H7 (cell line): ENCODE measurements around the gene CBL. TPM values are rescaled to one million over a fixed set of nuclear protein-coding genes. Genes with fewer than 3 reads are reported as not detected.

Experiments
- DNase-seq: peaks from one replicate; pipeline ENCODE4 v3.0.0; 2012
- H3K27me3 ChIP-seq: 2 replicates; pipeline ENCODE4 v1.6.0; 2011; ENCODE audit warnings: mild to moderate bottlenecking, low read length; ENCODE audit not compliant: control insufficient read depth, insufficient read depth
- H3K36me3 ChIP-seq: replicated peaks from 2 replicates; pipeline ENCODE4 v1.5.1; 2011; ENCODE audit warnings: low read length; ENCODE audit not compliant: control insufficient read depth, insufficient read depth
- H3K4me3 ChIP-seq: 2 replicates; pipeline ENCODE4 v1.5.1; 2011; ENCODE audit warnings: low read depth, mild to moderate bottlenecking, control low read depth, low read length, moderate library complexity; ENCODE audit not compliant: insufficient read depth
- total RNA-seq: library from RNA; depleted of rRNA; stranded (reverse); fragments of >200 nt; shearing (Covaris generic); gene quantifications from 2 replicates; pipeline ENCODE4 v1.2.3, GENCODE V29; 2014

The CBL gene
- total RNA-seq, 1 experiment from 2014 or later = 16.1 TPM

DNA sequence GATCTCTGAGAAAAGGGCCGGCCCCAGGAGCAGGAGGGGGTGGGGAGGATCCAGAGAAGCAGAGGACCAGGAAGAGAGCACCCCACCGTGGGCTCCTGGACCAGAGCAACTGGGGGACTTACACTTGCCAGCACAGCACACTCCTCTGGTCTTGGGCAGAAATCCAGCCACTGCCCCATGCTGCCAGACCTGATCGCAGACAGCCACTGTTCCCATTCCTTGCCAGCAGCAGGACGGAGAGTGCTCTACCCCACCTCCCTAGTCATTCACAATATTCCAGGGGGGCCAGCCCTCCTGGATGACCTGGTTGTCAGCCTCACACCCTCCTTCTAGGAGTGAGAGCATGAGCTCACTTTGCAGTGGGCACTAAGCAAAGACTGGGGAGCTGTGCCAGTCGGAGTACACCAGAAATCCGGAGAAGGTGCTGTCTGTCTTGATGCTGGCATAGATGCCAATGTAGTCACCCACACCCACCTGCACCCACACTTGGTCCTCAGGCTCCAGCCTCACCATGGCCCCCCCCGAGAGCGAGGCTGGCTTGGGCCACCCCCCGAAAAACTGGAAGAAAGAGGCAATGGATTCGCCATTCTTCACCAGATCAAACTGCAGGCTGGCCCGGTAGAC, 132.9 kb downstream of the CBL start:
- Histone ChIP-seq H3K27me3 (peaks cover 38% of the 10 kb centered on the region), H3K36me3 (peaks cover 7% of the 10 kb centered on the region), H3K4me3 (peak overlapping the region; percentile 59)
- DNase-seq = peak; percentile 54

DNA sequence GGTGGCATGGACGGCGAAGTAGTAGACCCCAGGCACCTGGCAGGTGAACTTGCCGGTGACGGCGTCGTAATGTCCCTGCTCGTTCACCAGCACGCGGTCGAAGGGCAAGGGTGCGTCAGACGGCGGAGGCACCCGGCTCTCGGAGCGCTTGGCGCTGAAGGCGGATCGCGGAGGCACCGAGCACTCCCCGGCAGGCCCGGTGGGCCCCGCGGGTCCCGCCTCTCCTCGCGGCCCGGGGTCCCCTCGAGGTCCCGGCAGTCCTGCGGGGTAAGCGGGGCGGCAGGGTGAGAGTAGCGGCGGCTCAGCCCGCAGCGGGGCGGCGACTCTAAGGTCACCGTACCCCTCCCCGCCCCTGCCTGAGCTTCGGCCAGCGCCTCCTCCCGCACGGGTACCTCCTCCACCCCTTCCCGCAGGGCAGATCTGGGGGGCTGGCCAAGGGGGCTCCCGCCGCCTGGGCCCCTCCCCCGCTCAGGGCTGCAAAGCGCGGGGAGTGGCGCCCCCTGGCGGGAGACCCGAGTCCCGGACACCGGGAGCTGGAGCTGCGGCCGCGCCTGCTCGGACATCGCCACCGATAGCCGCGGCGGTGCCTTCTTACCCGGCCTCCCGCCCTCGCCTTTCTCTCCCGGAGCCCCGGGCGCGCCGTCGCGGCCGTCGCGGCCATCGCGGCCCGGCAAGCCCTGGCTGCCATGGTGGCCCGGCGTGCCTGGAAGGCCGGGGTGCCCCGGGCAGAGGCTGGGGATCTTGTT, 133.6 kb downstream of the CBL start:
- peak; percentile 96 for DNase-seq

DNA sequence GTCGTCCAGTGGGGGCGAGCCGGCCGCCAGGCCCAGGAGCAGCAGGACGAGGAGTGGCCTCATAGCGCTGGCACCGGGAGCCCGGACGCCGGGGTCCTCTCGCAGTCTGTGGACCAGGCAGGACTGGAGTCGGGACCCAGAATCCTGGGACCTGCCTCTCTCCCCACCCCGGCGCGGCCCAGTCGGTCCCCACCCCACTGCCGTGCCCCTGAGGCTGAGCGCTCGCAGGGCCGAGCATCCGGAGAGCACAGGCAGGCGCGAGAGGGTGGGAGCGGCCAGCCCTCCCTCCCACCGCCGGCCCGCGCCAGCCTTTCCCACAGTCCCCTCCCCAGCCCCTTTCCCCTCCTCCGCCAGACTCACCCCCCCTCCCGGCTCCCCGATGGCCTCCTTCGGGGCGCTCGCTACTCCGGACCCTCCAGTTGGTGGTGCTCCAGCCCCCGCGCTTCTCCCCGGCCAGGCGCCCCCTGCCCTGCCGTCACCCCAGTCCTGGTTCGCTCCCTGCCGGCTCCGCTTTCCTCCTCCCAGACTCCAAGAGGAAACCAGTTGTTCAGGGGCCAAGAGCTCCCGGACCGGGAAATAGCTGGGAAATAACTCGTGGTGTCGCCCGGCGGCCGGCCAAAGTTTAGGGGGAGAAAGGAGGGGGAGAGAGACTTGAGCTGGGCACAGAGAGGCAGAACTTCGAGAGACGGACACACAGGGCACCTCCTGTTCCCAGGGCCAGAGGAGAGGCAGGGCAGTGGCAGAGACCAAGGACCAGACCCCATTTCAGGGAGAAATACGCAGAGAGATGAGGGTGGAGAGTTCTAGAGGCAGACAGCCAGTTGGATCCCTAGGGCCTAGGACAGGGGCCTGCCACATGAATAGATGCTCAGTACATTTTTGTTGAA, 134.4 kb downstream of the CBL start, which contains the start of gene C1QTNF5:
TSS of gene C1QTNF5 (minus strand) at position 549 of the 887 bp plus-strand sequence. CDS start at position 63, 486 bp downstream.
- Histone ChIP-seq H3K4me3 (peak within 1 kb of the TSS; percentile 59), H3K36me3 (peaks cover 7% of the 10 kb centered on the region), H3K27me3 (peaks cover 38% of the 10 kb centered on the region)
- peak; percentile 90 for DNase-seq

More for the DNA sequence above, 133.6 kb downstream of the CBL start:
- Histone ChIP-seq H3K36me3 (peaks cover 7% of the 10 kb centered on the region), H3K4me3 (peak overlapping the region; percentile 59), H3K27me3 (peaks cover 38% of the 10 kb centered on the region)

DNA sequence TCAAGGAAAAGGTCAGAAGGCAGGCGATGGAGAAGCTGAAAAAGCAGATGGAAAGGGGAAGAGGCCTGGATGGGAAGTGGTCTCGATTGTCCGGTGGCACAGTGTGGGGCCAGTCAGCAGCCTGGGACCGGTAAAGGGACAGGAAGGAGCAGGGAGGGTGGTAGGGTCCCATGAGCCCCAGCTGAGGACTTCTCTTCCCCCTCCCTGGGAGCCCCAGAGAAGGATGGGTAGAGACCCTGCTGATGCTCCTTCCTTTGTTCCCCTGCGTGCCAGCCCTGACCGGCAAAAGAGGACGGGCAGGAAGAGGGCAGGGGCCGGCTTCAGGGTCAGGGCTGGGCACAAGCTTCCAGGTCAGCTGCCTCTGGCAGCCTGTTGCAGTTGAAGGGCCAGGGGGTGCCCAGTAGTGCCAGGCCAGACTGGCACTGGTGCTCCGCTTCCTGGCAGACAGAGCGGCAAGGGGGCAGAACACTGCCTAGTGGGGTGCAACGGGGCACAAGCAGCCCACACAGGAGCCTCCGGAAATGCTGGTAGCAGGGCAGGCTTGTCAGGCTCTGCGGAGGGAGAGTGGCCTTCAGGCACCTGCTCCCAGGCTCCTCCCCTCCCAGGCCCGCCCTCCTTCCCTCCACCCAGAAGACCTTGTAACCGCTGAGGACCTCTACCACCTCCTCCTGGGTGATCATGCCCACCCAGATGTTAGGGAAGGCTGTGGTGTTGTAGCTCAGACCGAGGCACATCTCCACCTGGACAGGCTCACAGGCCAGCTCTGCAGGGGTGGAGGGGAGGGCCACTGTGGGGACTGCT, 135.3 kb downstream of the CBL start:
- peaks cover 38% of the 10 kb centered on the region for H3K27me3 ChIP-seq
- no peak overlapping the region for H3K4me3 ChIP-seq
- peak; percentile 86 for DNase-seq
- H3K36me3 ChIP-seq = peaks cover 3% of the 10 kb centered on the region; the same call in 1 of the 2 replicates

DNA sequence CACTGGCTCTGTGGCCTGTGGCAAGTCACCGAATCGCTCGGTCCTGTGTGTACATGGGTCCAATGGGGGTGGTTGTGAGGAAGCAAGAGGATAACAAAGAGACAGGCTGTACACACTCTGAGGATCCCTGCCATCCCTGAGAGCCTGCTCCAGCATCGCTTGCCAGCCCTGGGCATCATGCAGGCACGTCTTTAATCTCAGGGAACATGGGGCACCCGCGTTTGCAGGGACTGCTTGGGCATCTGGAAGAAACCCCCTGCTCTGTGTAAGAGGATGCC, 135.8 kb downstream of the CBL start:
- DNase-seq = no peak

DNA sequence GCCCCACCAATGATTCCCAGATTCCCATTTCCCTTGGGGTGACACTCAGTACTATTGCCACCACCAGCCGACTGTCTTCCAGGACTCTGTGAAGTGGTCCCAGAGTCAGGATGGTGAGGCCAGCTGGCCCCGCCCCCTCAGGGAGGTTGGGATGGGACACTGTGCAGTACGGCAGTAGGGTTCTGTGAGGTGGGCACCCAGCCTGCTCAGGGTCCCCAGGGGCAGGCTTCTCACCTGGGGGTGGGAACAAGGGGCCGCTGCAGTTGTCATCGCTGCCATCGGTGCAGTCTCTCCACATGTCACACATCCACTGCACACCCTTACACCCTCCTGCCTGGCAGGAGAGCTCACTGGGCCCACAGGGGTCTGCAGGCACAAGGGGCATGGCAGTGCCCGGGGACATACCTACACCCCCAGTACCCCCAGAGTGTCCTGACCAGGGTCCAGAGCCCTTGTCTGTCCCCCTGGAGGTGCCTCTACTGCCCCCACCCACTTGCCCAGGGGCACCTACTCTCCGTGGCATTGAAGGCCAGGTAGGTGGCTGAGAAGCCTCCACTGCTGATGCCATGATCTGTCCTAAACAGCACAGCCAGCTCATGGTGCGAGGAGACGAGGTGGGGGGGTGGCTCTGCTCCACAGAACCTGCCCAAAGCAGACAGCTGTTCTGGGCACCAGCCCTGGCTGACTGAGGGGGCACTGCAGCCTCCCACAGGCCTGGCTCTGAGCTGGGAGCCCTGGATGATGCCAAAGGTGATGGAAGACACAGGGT, 136.4 kb downstream of the CBL start:
- H3K36me3 ChIP-seq = no peaks in the 10 kb centered on the region
- peak; percentile 40 for DNase-seq
- H3K4me3 ChIP-seq = no peak overlapping the region
- peaks cover 38% of the 10 kb centered on the region for H3K27me3 ChIP-seq

More for the DNA sequence above, 135.8 kb downstream of the CBL start:
- peaks cover 38% of the 10 kb centered on the region for H3K27me3 ChIP-seq
- H3K4me3 ChIP-seq = no peak overlapping the region
- H3K36me3 ChIP-seq = no peaks in the 10 kb centered on the region

DNA sequence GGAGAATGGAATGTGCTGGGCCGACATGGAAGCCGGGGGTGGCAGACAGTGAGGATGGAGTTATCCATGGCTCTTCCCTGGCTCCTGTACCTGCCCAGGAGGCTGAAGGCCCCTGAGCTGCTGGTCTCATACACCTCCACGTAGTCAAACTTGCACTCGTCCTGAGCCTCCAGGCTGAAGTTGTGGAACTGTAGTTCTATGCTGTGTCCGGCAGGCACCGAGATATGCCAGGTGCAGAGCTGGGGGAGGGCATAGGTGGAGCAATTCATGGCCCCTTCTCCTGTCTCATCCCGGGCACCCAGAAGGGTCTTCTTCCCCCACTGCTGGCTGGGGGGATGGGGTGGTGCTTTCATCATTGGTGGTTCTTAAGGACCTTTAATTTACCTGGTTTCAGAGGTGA, 137.6 kb downstream of the CBL start:
- peak; percentile 35 for DNase-seq
- Histone ChIP-seq H3K27me3 (peaks cover 37% of the 10 kb centered on the region), H3K4me3 (no peak overlapping the region), H3K36me3 (no peaks in the 10 kb centered on the region)

DNA sequence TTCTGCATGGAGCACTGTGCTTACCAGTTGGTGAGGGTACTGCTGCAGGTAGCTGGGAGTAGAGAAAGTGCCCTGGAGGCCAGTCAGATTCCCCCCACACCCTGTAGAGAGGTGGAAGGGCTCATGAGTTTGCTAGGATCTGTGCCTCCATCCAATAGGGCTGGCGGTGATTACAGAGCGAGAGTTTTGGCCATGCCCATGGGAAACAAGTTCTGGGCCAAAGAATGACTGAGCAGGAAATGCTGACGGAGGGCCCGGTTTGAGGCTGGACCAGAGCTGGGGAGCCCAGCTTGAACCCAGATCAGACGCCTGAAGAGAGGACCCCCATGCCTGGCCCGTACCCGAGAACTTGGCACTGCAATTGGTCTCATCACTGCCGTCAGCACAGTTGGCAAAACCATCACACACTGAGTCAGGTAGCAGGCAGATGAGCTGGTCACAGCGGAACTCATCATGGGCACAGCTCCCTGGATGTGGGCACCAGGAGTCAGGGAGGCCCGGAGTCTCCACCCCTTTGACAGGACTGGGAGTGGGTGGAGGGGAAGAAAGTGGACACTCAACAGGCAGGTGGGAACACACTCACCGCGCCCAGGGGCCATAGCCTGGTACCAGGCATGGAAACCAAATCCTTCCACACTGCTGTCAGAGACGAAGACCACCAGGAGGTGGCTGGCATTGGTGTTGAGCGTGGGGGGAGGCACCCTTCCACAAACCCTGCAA, 138.3 kb downstream of the CBL start:
- H3K27me3 ChIP-seq = peaks cover 29% of the 10 kb centered on the region
- H3K36me3 ChIP-seq = no peaks in the 10 kb centered on the region
- H3K4me3 ChIP-seq = no peak overlapping the region
- peak; percentile 16 for DNase-seq

DNA sequence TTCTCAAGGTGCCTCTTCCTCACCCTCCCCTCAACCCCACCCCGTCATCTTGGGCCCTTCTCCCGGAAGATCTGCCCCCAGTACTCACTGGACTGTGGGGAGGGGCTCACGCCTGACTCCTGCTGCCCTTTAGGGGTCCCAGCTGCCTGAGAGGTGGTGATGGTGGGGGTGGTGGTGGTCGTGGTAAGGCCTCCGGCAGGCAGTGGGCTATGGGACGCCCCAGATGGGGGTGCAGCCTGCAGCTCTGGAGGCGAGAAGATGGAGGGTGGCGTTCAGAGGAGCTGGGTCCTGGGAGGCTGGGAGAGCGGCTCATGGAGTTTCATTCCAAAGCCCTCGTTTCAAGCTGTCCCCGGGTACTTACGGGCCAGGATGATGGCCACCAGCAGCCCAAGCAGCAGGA, 139.5 kb downstream of the CBL start:
- H3K27me3 ChIP-seq = peaks cover 19% of the 10 kb centered on the region
- no peak for DNase-seq

DNA sequence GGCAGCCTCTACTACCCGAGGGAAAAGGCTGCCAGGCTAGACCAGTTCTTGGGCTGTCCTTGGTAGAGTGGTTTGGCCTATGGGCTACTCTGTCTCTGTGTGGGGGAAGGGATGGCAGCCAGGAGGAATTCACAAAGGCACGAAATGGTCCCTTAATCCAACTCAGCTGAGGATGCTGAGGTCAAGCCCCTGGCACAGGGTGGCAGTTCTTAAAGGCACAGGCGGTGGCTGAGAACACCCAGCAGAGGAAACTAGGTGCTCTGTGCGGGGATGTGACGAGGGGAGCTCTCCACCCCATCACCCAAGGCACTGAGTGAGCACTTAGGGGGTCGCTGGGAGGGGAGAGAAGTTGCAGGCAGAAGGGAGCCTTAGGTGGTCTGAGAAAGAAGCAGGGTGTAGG, 140.5 kb downstream of the CBL start, which contains the start of gene MFRP:
TSS of gene MFRP (minus strand) at position 101 of the 400 bp plus-strand sequence. CDS start 192 bp downstream, outside the sequence.
- Histone ChIP-seq H3K36me3 (no peaks in the 10 kb centered on the region), H3K4me3 (no peak within 1 kb of the TSS), H3K27me3 (peaks cover 10% of the 10 kb centered on the region)
- no peak for DNase-seq

More for the DNA sequence above, 139.5 kb downstream of the CBL start:
- Histone ChIP-seq H3K4me3 (no peak overlapping the region), H3K36me3 (no peaks in the 10 kb centered on the region)

DNA sequence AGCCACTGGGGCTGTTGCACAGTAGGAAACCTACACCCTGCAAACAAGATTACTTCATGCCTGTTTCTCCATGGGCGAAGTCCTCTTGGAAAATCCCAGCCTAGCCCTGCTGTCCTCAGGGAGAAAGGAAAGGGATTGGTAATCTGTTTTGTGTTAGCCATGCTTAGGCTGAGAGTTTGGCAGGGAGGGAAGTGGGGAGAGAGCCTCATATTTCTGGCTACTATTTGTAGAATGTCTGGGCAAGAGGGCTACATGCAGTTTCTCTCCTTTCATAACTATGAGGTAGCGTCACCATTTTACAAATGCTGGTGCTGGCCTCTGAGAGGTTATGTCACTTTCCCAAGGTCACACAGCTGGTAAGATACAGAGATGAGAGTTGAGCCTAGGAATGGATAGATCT, 141.1 kb downstream of the CBL start:
- H3K36me3 ChIP-seq = no peaks in the 10 kb centered on the region
- peak; percentile 16 for DNase-seq
- peaks cover 3% of the 10 kb centered on the region for H3K27me3 ChIP-seq
- H3K4me3 ChIP-seq = no peak overlapping the region

DNA sequence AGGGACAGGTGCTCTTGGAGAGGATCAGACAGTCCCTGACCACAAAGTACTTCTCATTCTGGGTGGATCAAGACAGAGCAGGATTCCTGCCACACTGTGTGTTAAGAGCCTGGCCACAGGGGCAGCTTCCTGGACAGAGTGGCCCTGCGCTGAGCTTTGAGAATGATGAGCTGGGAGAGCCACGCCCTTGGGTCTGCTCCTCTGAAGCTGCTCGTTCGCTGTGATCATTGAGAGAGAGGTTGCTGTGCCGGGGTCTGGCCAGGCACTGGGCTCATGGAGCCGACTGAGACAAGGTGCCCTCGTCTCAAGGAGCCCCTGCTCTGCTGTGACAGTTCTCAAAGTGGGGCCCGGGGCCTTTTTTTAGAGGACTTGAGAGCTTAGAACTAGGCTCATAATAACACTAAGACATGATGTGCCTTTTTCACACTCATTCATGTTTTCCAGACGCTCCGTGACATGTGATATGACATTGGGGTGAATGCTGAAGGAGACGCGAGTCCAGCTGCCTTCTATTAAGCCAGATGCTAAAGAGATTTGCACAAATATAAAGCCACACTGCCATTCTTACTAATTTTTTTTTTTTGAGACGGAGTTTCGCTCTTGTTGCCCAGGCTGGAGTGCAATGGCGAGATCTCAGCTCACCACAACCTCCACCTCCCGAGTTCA, 141.9 kb downstream of the CBL start:
- H3K36me3 ChIP-seq = no peaks in the 10 kb centered on the region
- no peak overlapping the region for H3K4me3 ChIP-seq
- DNase-seq = peak; percentile 22
- no peaks in the 10 kb centered on the region; the same call in none of the 2 replicates for H3K27me3 ChIP-seq
